HPDE6-E6E7 (cell line): ENCODE data around the gene ARL4C.

Experiments
- DNase-seq: peaks from one replicate; pipeline ENCODE4 v3.0.0; 2011; ENCODE audit warnings: missing footprints; ENCODE audit errors: extremely low spot score

ARL4C gene

GRCh38 chr2:234447189-234447588 is 49.7 kb downstream of the ARL4C start:
- no peak for DNase-seq

GRCh38 chr2:234446404-234447076 is 50.3 kb downstream of the ARL4C start:
- DNase-seq = peak; percentile 86

- no peak for DNase-seq
These were observed 52.0 kb downstream of the ARL4C start for GRCh38 chr2:234444893-234445292.

- DNase-seq = no peak
These were observed 52.6 kb downstream of the ARL4C start for GRCh38 chr2:234444242-234444730.
